Fibroblast of lung (primary cell): ENCODE results near the gene SLCO2B1. TPM values are rescaled to one million over a fixed set of nuclear protein-coding genes. Genes with fewer than 3 reads are reported as not detected.

Experiments used
- DNase-seq, 2 donors: peaks; one replicate each; pipeline versions ENCODE4 v3.0.0 to v3.0.0-alpha.2; 2010; ENCODE audit warnings: low read depth in 2 of 2
- H2AFZ ChIP-seq: 2 replicates; pipeline ENCODE4 v1.5.1; 2012; ENCODE audit warnings: low read length, control low read depth, inconsistent platforms
- H3K27ac ChIP-seq: 2 replicates; pipeline ENCODE4 v1.5.1; 2011; ENCODE audit warnings: low read length, control low read depth; ENCODE audit not compliant: insufficient read depth
- H3K27me3 ChIP-seq: 2 replicates; pipeline ENCODE4 v1.5.1; 2011; ENCODE audit warnings: mild to moderate bottlenecking, low read length; ENCODE audit not compliant: control insufficient read depth, insufficient read depth
- H3K36me3 ChIP-seq: 2 replicates; pipeline ENCODE4 v1.5.1; 2011; ENCODE audit warnings: low read length; ENCODE audit not compliant: control insufficient read depth, insufficient read depth
- H3K4me1 ChIP-seq: 2 replicates; pipeline ENCODE4 v1.5.1; 2011; ENCODE audit warnings: low read length; ENCODE audit not compliant: control insufficient read depth, insufficient read depth; ENCODE audit errors: extremely low read depth
- H3K4me2 ChIP-seq: 2 replicates; pipeline ENCODE4 v1.5.1; 2011; ENCODE audit warnings: low read length, control low read depth; ENCODE audit not compliant: insufficient read depth; ENCODE audit errors: extremely low read depth
- H3K4me3 ChIP-seq, 4 experiments: fragments of 200-600 bp in 1 of 4; sonication (generic) in 1 of 4; replicated peaks in 1 of 4; 2 replicates each; pipeline ENCODE4 v1.5.1; 2011 to 2016; ENCODE audit warnings: low read length in 4 of 4, low read depth in 3 of 4, mild to moderate bottlenecking in 3 of 4, control low read depth in 2 of 4, inconsistent platforms in 1 of 4, mixed read lengths in 1 of 4; ENCODE audit not compliant: insufficient read depth in 1 of 4; ENCODE audit errors: control extremely low read depth in 1 of 4
- H3K79me2 ChIP-seq: 2 replicates; pipeline ENCODE4 v1.5.1; 2012; ENCODE audit warnings: mild to moderate bottlenecking, low read length, inconsistent platforms; ENCODE audit not compliant: control insufficient read depth, insufficient read depth
- H3K9ac ChIP-seq: 2 replicates; pipeline ENCODE4 v1.5.1; 2011; ENCODE audit warnings: mild to moderate bottlenecking, low read length, control low read depth; ENCODE audit not compliant: insufficient read depth
- H3K9me3 ChIP-seq: 2 replicates; pipeline ENCODE4 v1.5.1; 2012; ENCODE audit warnings: low read depth, low read length; ENCODE audit not compliant: control insufficient read depth, insufficient read depth
- H4K20me1 ChIP-seq: 2 replicates; pipeline ENCODE4 v1.5.1; 2011; ENCODE audit warnings: low read length; ENCODE audit not compliant: control insufficient read depth, insufficient read depth; ENCODE audit errors: extremely low read depth
- EZH2 ChIP-seq: IDR thresholded peaks from 2 replicates; pipeline ENCODE4 v1.5.1; 2012; ENCODE audit warnings: low read length, control low read depth, mild to moderate bottlenecking; ENCODE audit errors: missing control alignments
- polyA plus RNA-seq, 2 donors: library from polyadenylated mRNA; depleted of rRNA in 1 of 2; stranded (reverse) in 1 of 2; unstranded in 1 of 2; fragments of >200 nt; gene quantifications; 2 replicates each; pipeline ENCODE4 v1.2.1, GENCODE V29; 2011 to 2012; ENCODE audit warnings: missing spikeins in 1 of 2
- total RNA-seq: library from RNA; depleted of rRNA; stranded (reverse); fragments of >200 nt; gene quantifications from 2 replicates; pipeline ENCODE4 v1.2.1, GENCODE V29; 2014
- TF ChIP-seq, protein P1 (sequence below), 2 donors: IDR thresholded peaks in 1 of 2; conservative IDR thresholded peaks in 1 of 2; 1 replicate in 1 of 2; 2 replicates in 1 of 2; pipeline ENCODE4 v1.5.1; 2011 to 2012; ENCODE audit warnings: low read length in 2 of 2, control low read depth in 1 of 2, inconsistent platforms in 1 of 2, low read depth in 1 of 2, mild to moderate bottlenecking in 1 of 2

The SLCO2B1 gene
- total and polyA plus RNA-seq, 2 donors (not counting 1 experiment from before 2014, with no cell fraction given): not detected

DNA sequence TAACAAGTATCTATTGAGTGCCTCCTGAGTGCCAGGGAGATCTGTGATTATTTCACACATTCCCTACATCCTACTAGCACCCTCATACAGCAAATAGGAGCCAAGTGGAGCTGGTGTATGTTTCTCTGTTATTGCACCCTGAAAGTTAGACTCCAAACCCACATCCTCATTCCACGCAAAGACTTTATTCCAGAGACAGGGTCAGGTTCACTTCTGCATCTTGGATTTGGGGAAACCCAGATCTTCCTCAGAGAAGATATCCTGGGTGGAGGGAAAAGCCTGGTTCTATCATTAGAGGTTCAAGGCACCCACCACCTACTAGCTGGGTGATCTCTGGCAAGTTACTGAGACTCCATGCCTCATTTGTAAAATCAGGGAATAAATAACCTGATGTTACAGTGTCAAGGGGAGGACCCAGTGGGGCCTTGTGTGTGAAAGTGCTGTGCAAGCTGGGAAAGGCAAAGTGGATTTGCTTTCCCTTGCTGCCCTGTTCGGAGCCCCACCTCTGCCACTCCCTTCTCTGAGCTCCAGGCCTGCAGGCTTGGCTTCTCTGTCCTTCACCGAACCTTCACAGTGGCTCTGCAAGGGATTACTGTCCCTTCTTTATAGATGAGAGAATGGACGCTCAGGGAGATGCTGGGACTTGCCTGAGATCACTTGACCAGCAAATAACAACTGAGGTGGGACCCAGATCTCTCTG, 991 bp upstream of the SLCO2B1 start:
- no peaks in the 10 kb centered on the region for H3K4me1 ChIP-seq
- H3K79me2 ChIP-seq: no peaks in the 10 kb centered on the region
- no peaks in the 10 kb centered on the region for H3K9me3 ChIP-seq
- no peaks in the 10 kb centered on the region for H4K20me1 ChIP-seq
- peaks cover 14% of the 10 kb centered on the region for H3K27me3 ChIP-seq
- no peak overlapping the region for H3K9ac ChIP-seq
- no peaks in the 10 kb centered on the region for H3K36me3 ChIP-seq
- TF ChIP-seq, protein P1, sequence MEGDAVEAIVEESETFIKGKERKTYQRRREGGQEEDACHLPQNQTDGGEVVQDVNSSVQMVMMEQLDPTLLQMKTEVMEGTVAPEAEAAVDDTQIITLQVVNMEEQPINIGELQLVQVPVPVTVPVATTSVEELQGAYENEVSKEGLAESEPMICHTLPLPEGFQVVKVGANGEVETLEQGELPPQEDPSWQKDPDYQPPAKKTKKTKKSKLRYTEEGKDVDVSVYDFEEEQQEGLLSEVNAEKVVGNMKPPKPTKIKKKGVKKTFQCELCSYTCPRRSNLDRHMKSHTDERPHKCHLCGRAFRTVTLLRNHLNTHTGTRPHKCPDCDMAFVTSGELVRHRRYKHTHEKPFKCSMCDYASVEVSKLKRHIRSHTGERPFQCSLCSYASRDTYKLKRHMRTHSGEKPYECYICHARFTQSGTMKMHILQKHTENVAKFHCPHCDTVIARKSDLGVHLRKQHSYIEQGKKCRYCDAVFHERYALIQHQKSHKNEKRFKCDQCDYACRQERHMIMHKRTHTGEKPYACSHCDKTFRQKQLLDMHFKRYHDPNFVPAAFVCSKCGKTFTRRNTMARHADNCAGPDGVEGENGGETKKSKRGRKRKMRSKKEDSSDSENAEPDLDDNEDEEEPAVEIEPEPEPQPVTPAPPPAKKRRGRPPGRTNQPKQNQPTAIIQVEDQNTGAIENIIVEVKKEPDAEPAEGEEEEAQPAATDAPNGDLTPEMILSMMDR (conservative IDR thresholded peaks at IDR 0.05 in 1 of 2, IDR thresholded peaks at IDR 0.05 in 1 of 2; ENCODE audit: low read depth in 1 of 2, low read length in 2 of 2): no peak
- TF ChIP-seq EZH2: no peak
- no peak overlapping the region for H3K4me3 ChIP-seq
- DNase-seq: no peak
- H3K27ac ChIP-seq: no peak overlapping the region
- no peak overlapping the region for H3K4me2 ChIP-seq
- no peak overlapping the region for H2AFZ ChIP-seq

DNA sequence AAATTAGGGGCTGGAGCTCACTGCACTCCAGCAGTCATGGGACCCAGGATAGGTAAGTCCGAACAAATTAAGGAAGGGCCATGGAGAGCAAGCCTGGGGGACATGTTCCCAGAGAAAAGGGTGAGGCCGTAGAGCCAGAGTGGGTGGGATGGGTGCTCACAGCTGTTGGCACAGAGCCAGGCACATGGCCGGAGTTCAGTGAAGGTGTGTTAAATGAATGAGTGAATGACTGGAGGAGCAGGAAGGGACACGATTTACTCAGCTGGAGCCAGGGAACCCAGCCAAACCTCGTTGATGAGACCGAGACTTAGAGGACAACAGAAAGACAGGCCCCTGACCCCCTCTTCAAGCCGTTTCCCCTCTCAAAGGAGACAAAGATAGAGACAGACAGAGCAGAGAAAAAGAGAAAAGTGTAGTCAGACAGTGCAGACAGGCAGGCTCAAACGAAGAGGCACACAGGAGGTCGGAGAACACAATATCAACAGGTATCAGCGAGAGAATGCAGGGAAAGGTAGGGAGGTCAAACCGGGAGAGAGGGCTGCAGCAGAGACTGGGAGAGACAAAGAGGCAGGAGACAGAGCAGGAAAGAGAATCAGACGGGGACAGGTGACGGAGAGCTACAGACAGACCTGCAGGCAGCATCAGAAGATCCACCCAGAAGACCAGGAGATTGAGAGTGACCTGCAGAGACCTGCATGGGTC, 590 bp downstream of the SLCO2B1 start:
- H3K4me1 ChIP-seq: no peaks in the 10 kb centered on the region
- no peak overlapping the region for H3K27ac ChIP-seq
- no peaks in the 10 kb centered on the region for H3K79me2 ChIP-seq
- no peak overlapping the region for H3K4me3 ChIP-seq
- H3K9me3 ChIP-seq: no peaks in the 10 kb centered on the region
- H3K27me3 ChIP-seq: peaks cover 14% of the 10 kb centered on the region
- H3K9ac ChIP-seq: no peak overlapping the region
- DNase-seq: no peak
- TF ChIP-seq, protein P1 (conservative IDR thresholded peaks at IDR 0.05 in 1 of 2, IDR thresholded peaks at IDR 0.05 in 1 of 2; ENCODE audit: low read depth in 1 of 2, low read length in 2 of 2): no peak
- TF ChIP-seq EZH2: no peak
- H3K4me2 ChIP-seq: no peak overlapping the region
- H2AFZ ChIP-seq: no peak overlapping the region
- H3K36me3 ChIP-seq: no peaks in the 10 kb centered on the region
- H4K20me1 ChIP-seq: no peaks in the 10 kb centered on the region

DNA sequence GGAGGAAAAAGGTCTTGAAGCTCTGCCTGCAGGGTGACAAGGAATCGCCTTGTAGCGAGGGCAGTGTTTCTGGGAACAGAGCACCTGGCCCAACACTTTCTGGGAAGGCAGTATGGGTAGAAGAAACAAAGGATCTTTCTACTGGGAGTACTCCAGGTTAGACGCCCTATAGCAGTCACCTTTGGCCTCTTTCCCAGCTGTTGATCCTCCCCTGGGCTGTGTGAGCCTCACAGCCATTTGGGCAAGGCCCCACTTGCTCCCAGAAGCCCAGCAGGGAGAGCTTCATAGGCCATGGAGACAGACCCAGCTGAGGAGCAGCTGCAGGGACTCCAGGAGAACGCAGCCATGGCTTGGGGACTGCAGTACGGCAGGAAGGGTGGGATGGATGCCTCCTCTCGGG, 1.2 kb downstream of the SLCO2B1 start:
- peaks cover 14% of the 10 kb centered on the region for H3K27me3 ChIP-seq
- H3K4me3 ChIP-seq: no peak overlapping the region
- H2AFZ ChIP-seq: no peak overlapping the region
- TF ChIP-seq, protein P1 (conservative IDR thresholded peaks at IDR 0.05 in 1 of 2, IDR thresholded peaks at IDR 0.05 in 1 of 2; ENCODE audit: low read depth in 1 of 2, low read length in 2 of 2): no peak
- H3K27ac ChIP-seq: no peak overlapping the region
- H4K20me1 ChIP-seq: no peaks in the 10 kb centered on the region
- H3K36me3 ChIP-seq: no peaks in the 10 kb centered on the region
- no peaks in the 10 kb centered on the region for H3K9me3 ChIP-seq
- no peak overlapping the region for H3K9ac ChIP-seq
- H3K4me2 ChIP-seq: no peak overlapping the region
- DNase-seq: no peak
- H3K79me2 ChIP-seq: no peaks in the 10 kb centered on the region
- no peaks in the 10 kb centered on the region for H3K4me1 ChIP-seq
